ENCODE measurements around the gene XKR7.

GRCh38 chr20:32007787-32008616 is 40.1 kb downstream of the XKR7 start:
- no peak for TF ChIP-seq CTCF (conservative IDR thresholded peaks at IDR 0.05; ENCODE audit: low read depth, low read length)
- TF ChIP-seq EZH2phosphoT487 (IDR thresholded peaks at IDR 0.05; ENCODE audit: borderline replicate concordance, low read length), result no peak
- no peak for TF ChIP-seq EZH2 (IDR thresholded peaks at IDR 0.05; ENCODE audit: low read length, unreplicated experiment)

Data from PC-3 (cell line).